ENCODE data around the gene FAM114A1. TPM values are rescaled to one million over a fixed set of nuclear protein-coding genes. Genes with fewer than 3 reads are reported as not detected.

Gene FAM114A1
- total RNA-seq, 1 donor from 2014 or later: 7.4 TPM

- H3K36me3 ChIP-seq: no peaks in the 10 kb centered on the region
- Mint-ChIP-seq H3K36me3 (peaks cover 5% of the 10 kb centered on the region), H3K4me1 (peaks cover 50% of the 10 kb centered on the region), H3K4me3 (no peak overlapping the region), H3K9me3 (no peaks in the 10 kb centered on the region), H3K27me3 (ENCODE audit: insufficient read depth, low read depth) (peaks cover 5% of the 10 kb centered on the region), H3K27ac (peak overlapping the region; percentile 76)
- no peak overlapping the region for H3K9ac ChIP-seq
- H3F3A ChIP-seq (ENCODE audit: low read depth): no peaks in the 10 kb centered on the region
- no peaks in the 10 kb centered on the region for H4K20me1 ChIP-seq (ENCODE audit: low read depth)
- H3K4me1 ChIP-seq: peaks cover 33% of the 10 kb centered on the region
- no peak overlapping the region for H3K4me3 ChIP-seq
- no peak overlapping the region for H3K4me2 ChIP-seq
- DNase-seq (ENCODE audit: low spot score): no peak
- no peak overlapping the region for H3K27ac ChIP-seq
- no peaks in the 10 kb centered on the region for H3K79me2 ChIP-seq (ENCODE audit: low read depth)
- TF ChIP-seq, protein P1, sequence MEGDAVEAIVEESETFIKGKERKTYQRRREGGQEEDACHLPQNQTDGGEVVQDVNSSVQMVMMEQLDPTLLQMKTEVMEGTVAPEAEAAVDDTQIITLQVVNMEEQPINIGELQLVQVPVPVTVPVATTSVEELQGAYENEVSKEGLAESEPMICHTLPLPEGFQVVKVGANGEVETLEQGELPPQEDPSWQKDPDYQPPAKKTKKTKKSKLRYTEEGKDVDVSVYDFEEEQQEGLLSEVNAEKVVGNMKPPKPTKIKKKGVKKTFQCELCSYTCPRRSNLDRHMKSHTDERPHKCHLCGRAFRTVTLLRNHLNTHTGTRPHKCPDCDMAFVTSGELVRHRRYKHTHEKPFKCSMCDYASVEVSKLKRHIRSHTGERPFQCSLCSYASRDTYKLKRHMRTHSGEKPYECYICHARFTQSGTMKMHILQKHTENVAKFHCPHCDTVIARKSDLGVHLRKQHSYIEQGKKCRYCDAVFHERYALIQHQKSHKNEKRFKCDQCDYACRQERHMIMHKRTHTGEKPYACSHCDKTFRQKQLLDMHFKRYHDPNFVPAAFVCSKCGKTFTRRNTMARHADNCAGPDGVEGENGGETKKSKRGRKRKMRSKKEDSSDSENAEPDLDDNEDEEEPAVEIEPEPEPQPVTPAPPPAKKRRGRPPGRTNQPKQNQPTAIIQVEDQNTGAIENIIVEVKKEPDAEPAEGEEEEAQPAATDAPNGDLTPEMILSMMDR (IDR thresholded peaks at IDR 0.05): no peak
- TF ChIP-seq EZH2 (IDR thresholded peaks at IDR 0.05): no peak
- no peak for TF ChIP-seq EZH2phosphoT487 (IDR thresholded peaks at IDR 0.05)
- H3K27me3 ChIP-seq: no peaks in the 10 kb centered on the region
- H3K9me3 ChIP-seq (ENCODE audit: low read depth): no peaks in the 10 kb centered on the region
- H2AFZ ChIP-seq (replicated peaks): no peak overlapping the region
These were observed 61.4 kb downstream of the FAM114A1 start for GRCh38 chr4:38928974-38929373.

- H3K4me3 ChIP-seq: no peak overlapping the region
- no peak overlapping the region for H2AFZ ChIP-seq (replicated peaks)
- no peaks in the 10 kb centered on the region for H3K9me3 ChIP-seq (ENCODE audit: low read depth)
- Mint-ChIP-seq H3K4me1 (peaks cover 40% of the 10 kb centered on the region), H3K36me3 (peaks cover 5% of the 10 kb centered on the region), H3K4me3 (no peak overlapping the region), H3K9me3 (no peaks in the 10 kb centered on the region), H3K27me3 (ENCODE audit: insufficient read depth, low read depth) (peaks cover 5% of the 10 kb centered on the region), H3K27ac (peak overlapping the region; percentile 40)
- TF ChIP-seq EZH2phosphoT487 (IDR thresholded peaks at IDR 0.05): no peak
- no peak for TF ChIP-seq EZH2 (IDR thresholded peaks at IDR 0.05)
- TF ChIP-seq, protein P1 (IDR thresholded peaks at IDR 0.05): no peak
- no peaks in the 10 kb centered on the region for H3K27me3 ChIP-seq
- peak; percentile 27 for DNase-seq (ENCODE audit: low spot score)
- H3K4me1 ChIP-seq: peaks cover 22% of the 10 kb centered on the region
- H3K4me2 ChIP-seq: no peak overlapping the region
- H4K20me1 ChIP-seq (ENCODE audit: low read depth): no peaks in the 10 kb centered on the region
- no peak overlapping the region for H3K9ac ChIP-seq
- no peaks in the 10 kb centered on the region for H3K79me2 ChIP-seq (ENCODE audit: low read depth)
- no peaks in the 10 kb centered on the region for H3K36me3 ChIP-seq
- H3K27ac ChIP-seq: no peak overlapping the region
- no peaks in the 10 kb centered on the region for H3F3A ChIP-seq (ENCODE audit: low read depth)
These were observed 62.6 kb downstream of the FAM114A1 start for GRCh38 chr4:38930204-38930603.

- no peaks in the 10 kb centered on the region for H3K79me2 ChIP-seq (ENCODE audit: low read depth)
- H3K27ac Mint-ChIP-seq: peak overlapping the region; percentile 40
- TF ChIP-seq EZH2phosphoT487 (IDR thresholded peaks at IDR 0.05) (no peak), EZH2 (IDR thresholded peaks at IDR 0.05) (no peak)
- TF ChIP-seq, protein P1 (IDR thresholded peaks at IDR 0.05): no peak
- no peaks in the 10 kb centered on the region for H3K27me3 ChIP-seq
- peaks cover 17% of the 10 kb centered on the region for H3K4me1 ChIP-seq
- H3K36me3 ChIP-seq: no peaks in the 10 kb centered on the region
- H3K9ac ChIP-seq: no peak overlapping the region
- peaks cover 38% of the 10 kb centered on the region for H3K4me1 Mint-ChIP-seq
- no peak overlapping the region for H3K4me3 Mint-ChIP-seq
- H3K4me3 ChIP-seq: no peak overlapping the region
- no peaks in the 10 kb centered on the region for H3K9me3 ChIP-seq (ENCODE audit: low read depth)
- no peak for DNase-seq (ENCODE audit: low spot score)
- H3K36me3 Mint-ChIP-seq: peaks cover 5% of the 10 kb centered on the region
- no peak overlapping the region for H2AFZ ChIP-seq (replicated peaks)
- no peaks in the 10 kb centered on the region for H3F3A ChIP-seq (ENCODE audit: low read depth)
- H3K9me3 Mint-ChIP-seq: no peaks in the 10 kb centered on the region
- peaks cover 5% of the 10 kb centered on the region for H3K27me3 Mint-ChIP-seq (ENCODE audit: insufficient read depth, low read depth)
- no peak overlapping the region for H3K4me2 ChIP-seq
- H4K20me1 ChIP-seq (ENCODE audit: low read depth): no peaks in the 10 kb centered on the region
- no peak overlapping the region for H3K27ac ChIP-seq
These were observed 63.1 kb downstream of the FAM114A1 start for GRCh38 chr4:38930707-38931106.

All from neural progenitor cell (in vitro differentiated cells).